ENCODE data around the gene MEF2B.

The MEF2B gene

DNA sequence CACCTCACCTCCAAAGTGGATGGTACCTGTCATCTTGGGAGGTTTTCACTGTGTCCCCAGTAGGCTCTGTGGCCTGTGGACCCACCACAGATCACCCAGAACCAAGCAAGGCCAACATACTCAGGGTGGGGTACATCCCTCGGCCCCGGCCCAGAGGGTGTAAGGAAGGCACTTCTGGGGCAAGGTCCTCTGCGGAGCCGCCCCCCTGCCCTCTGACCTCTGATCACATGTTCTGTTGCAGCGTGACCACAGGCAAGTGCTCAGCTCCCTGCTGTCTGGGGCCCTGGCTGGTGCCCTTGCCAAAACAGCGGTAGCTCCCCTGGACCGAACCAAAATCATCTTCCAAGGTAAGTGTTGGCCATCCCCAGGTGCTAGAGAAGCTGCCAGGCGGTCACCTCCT is 68.5 kb downstream of the MEF2B start:
- H3K4me3 ChIP-seq (ENCODE audit: low read depth in 1 of 2, low read length in 2 of 2) = no peak overlapping the region
- no peak overlapping the region for H3K4me2 ChIP-seq (ENCODE audit: insufficient read depth, low read length)
- H3K27me3 ChIP-seq (ENCODE audit: insufficient read depth, low read length, poor library complexity) = no peaks in the 10 kb centered on the region
- H3K9ac ChIP-seq (ENCODE audit: low read depth, low read length) = no peak overlapping the region
- no peaks in the 10 kb centered on the region for H3K9me3 ChIP-seq (ENCODE audit: insufficient read depth, low read length, severe bottlenecking)
- no peak overlapping the region for H2AFZ ChIP-seq (ENCODE audit: low read depth, low read length)
- no peaks in the 10 kb centered on the region for H3K79me2 ChIP-seq (ENCODE audit: insufficient read depth, low read length)
- no peak for TF ChIP-seq EZH2 (IDR thresholded peaks at IDR 0.05; ENCODE audit: borderline replicate concordance, low read depth, low read length, severe bottlenecking)
- TF ChIP-seq, protein P1, sequence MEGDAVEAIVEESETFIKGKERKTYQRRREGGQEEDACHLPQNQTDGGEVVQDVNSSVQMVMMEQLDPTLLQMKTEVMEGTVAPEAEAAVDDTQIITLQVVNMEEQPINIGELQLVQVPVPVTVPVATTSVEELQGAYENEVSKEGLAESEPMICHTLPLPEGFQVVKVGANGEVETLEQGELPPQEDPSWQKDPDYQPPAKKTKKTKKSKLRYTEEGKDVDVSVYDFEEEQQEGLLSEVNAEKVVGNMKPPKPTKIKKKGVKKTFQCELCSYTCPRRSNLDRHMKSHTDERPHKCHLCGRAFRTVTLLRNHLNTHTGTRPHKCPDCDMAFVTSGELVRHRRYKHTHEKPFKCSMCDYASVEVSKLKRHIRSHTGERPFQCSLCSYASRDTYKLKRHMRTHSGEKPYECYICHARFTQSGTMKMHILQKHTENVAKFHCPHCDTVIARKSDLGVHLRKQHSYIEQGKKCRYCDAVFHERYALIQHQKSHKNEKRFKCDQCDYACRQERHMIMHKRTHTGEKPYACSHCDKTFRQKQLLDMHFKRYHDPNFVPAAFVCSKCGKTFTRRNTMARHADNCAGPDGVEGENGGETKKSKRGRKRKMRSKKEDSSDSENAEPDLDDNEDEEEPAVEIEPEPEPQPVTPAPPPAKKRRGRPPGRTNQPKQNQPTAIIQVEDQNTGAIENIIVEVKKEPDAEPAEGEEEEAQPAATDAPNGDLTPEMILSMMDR (IDR thresholded peaks at IDR 0.05; ENCODE audit: borderline replicate concordance, extremely low read depth, low read length, poor library complexity, severe bottlenecking) = no peak
- H4K20me1 ChIP-seq (ENCODE audit: insufficient read depth, low read length) = peaks cover 3% of the 10 kb centered on the region; the same call in 1 of the 2 replicates
- H3K4me1 ChIP-seq (ENCODE audit: insufficient read depth, low read length) = no peaks in the 10 kb centered on the region
- H3K27ac ChIP-seq (ENCODE audit: low read length) = no peak overlapping the region
- DNase-seq (no peak), ATAC-seq (ENCODE audit: insufficient read depth, low read depth) (no peak)
- H3K36me3 ChIP-seq (ENCODE audit: insufficient read depth, low read length) = peaks cover 15% of the 10 kb centered on the region

GRCh38 chr19:19098703-19099632 is 71.1 kb downstream of the MEF2B start:
- TF ChIP-seq, protein P1 (IDR thresholded peaks at IDR 0.05; ENCODE audit: borderline replicate concordance, extremely low read depth, low read length, poor library complexity, severe bottlenecking) = no peak
- no peak for TF ChIP-seq EZH2 (IDR thresholded peaks at IDR 0.05; ENCODE audit: borderline replicate concordance, low read depth, low read length, severe bottlenecking)
- H3K4me2 ChIP-seq (ENCODE audit: insufficient read depth, low read length) = no peak overlapping the region
- H2AFZ ChIP-seq (ENCODE audit: low read depth, low read length) = no peak overlapping the region
- H3K4me1 ChIP-seq (ENCODE audit: insufficient read depth, low read length) = no peaks in the 10 kb centered on the region
- no peak for DNase-seq
- no peaks in the 10 kb centered on the region for H3K79me2 ChIP-seq (ENCODE audit: insufficient read depth, low read length)
- no peak for ATAC-seq (ENCODE audit: insufficient read depth, low read depth)
- no peaks in the 10 kb centered on the region for H3K27me3 ChIP-seq (ENCODE audit: insufficient read depth, low read length, poor library complexity)
- H3K36me3 ChIP-seq (ENCODE audit: insufficient read depth, low read length) = peaks cover 15% of the 10 kb centered on the region
- H3K9ac ChIP-seq (ENCODE audit: low read depth, low read length) = no peak overlapping the region
- H3K4me3 ChIP-seq (ENCODE audit: low read depth in 1 of 2, low read length in 2 of 2) = no peak overlapping the region
- no peak overlapping the region for H3K27ac ChIP-seq (ENCODE audit: low read length)
- peaks cover 3% of the 10 kb centered on the region for H4K20me1 ChIP-seq (ENCODE audit: insufficient read depth, low read length)
- no peaks in the 10 kb centered on the region for H3K9me3 ChIP-seq (ENCODE audit: insufficient read depth, low read length, severe bottlenecking)

DNA sequence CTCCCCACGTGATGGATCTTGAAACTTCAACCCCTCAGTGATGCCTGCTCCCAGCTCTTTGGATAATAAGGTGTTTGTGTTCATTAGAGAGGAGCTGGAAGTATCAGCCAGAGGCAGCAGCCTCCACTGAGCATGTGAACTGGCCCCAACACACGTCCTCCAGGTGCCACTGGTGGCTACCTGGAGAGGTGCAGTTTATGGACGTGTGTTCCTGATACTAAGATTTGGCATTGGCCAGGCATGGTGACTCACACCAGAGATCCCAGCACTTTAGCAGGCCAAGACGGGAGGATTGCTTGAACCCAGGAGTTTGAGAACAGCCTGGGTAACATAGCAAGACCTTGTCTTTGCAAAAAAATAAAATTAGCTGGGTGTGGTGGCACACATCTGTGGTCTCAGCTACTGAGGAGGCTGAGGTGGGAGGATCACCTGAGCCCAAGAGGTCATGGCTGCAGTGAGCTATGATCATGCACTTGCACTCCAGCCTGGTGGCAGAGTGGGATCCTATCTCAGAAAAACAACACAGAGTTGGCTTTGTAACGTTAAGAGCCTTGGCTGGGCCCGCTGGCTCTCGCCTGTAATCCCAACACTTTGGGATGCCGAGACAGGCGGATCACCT is 71.9 kb downstream of the MEF2B start:
- no peak overlapping the region for H3K27ac ChIP-seq (ENCODE audit: low read length)
- H3K36me3 ChIP-seq (ENCODE audit: insufficient read depth, low read length) = peaks cover 15% of the 10 kb centered on the region
- H3K4me1 ChIP-seq (ENCODE audit: insufficient read depth, low read length) = no peaks in the 10 kb centered on the region
- no peaks in the 10 kb centered on the region for H3K79me2 ChIP-seq (ENCODE audit: insufficient read depth, low read length)
- H3K9me3 ChIP-seq (ENCODE audit: insufficient read depth, low read length, severe bottlenecking) = no peaks in the 10 kb centered on the region
- H3K4me3 ChIP-seq (ENCODE audit: low read depth in 1 of 2, low read length in 2 of 2) = no peak overlapping the region
- no peak overlapping the region for H3K9ac ChIP-seq (ENCODE audit: low read depth, low read length)
- H4K20me1 ChIP-seq (ENCODE audit: insufficient read depth, low read length) = peaks cover 3% of the 10 kb centered on the region
- TF ChIP-seq, protein P1 (IDR thresholded peaks at IDR 0.05; ENCODE audit: borderline replicate concordance, extremely low read depth, low read length, poor library complexity, severe bottlenecking) = no peak
- no peak overlapping the region for H3K4me2 ChIP-seq (ENCODE audit: insufficient read depth, low read length)
- no peak for DNase-seq
- ATAC-seq (ENCODE audit: insufficient read depth, low read depth) = no peak
- H3K27me3 ChIP-seq (ENCODE audit: insufficient read depth, low read length, poor library complexity) = no peaks in the 10 kb centered on the region
- H2AFZ ChIP-seq (ENCODE audit: low read depth, low read length) = no peak overlapping the region
